HepG2 (cell line): Measurements from ENCODE around the gene COQ8A. TPM values are rescaled to one million over a fixed set of nuclear protein-coding genes. Genes with fewer than 3 reads are reported as not detected.

Experiments used
- ARNTL ChIP-seq: sonication (generic); formaldehyde crosslinking; IDR thresholded peaks from 2 replicates; pipeline ENCODE4 v1.4.0; 2020; ENCODE audit warnings: mild to moderate bottlenecking, missing genetic modification reagents
- FOXP4 ChIP-seq: sonication (generic); formaldehyde crosslinking; IDR thresholded peaks from 2 replicates; pipeline ENCODE4 v1.4.0; 2020; ENCODE audit warnings: missing genetic modification reagents
- GABPA ChIP-seq, 2 experiments: IDR thresholded peaks; 2 replicates each; pipeline ENCODE4 v1.6.1; 2011 to 2016; ENCODE audit warnings: low read depth in 2 of 2, low read length in 1 of 2, missing biosample characterization in 1 of 2, missing genetic modification characterization in 1 of 2
- HDAC2 ChIP-seq: sonication (generic); formaldehyde crosslinking; IDR thresholded peaks from 2 replicates; pipeline ENCODE4 v1.4.0; 2020; ENCODE audit warnings: missing genetic modification reagents
- PLRG1 ChIP-seq: fragments of 450-650 bp; conservative IDR thresholded peaks from 2 replicates; pipeline ENCODE4 v1.6.1; 2016
- PRDM10 ChIP-seq: sonication (generic); formaldehyde crosslinking; IDR thresholded peaks from 2 replicates; pipeline ENCODE4 v1.4.0; 2020; ENCODE audit warnings: low read depth, missing genetic modification reagents
- PRMT3 ChIP-seq: sonication (generic); formaldehyde crosslinking; IDR thresholded peaks from 2 replicates; pipeline ENCODE4 v1.8.1; 2022; ENCODE audit warnings: low read depth, mild to moderate bottlenecking, moderate library complexity, missing genetic modification reagents, borderline replicate concordance
- ZBTB38 ChIP-seq: sonication (generic); formaldehyde crosslinking; IDR thresholded peaks from 2 replicates; pipeline ENCODE4 v1.5.1; 2020; ENCODE audit warnings: mild to moderate bottlenecking, missing genetic modification reagents
- ZFP1 ChIP-seq: IDR thresholded peaks from 2 replicates; pipeline ENCODE4 v1.6.1; 2016
- ZNF160 ChIP-seq: sonication (generic); formaldehyde crosslinking; IDR thresholded peaks from 2 replicates; pipeline ENCODE4 v1.8.0; 2022; ENCODE audit warnings: mild to moderate bottlenecking, inconsistent platforms, missing genetic modification reagents
- ZNF468 ChIP-seq: sonication (generic); formaldehyde crosslinking; IDR thresholded peaks from 2 replicates; pipeline ENCODE4 v1.8.0; 2022; ENCODE audit warnings: mild to moderate bottlenecking, moderate library complexity, missing genetic modification reagents
- ZNF546 ChIP-seq: sonication (generic); formaldehyde crosslinking; conservative IDR thresholded peaks from 2 replicates; pipeline ENCODE4 v1.8.1; 2023; ENCODE audit warnings: mild to moderate bottlenecking, missing genetic modification reagents
- polyA plus RNA-seq, 8 experiments: library from polyadenylated mRNA; depleted of rRNA in 3 of 8; stranded (reverse) in 7 of 8; unstranded in 1 of 8; fragments of >200 nt; fragmentation: Illumina TruSeq in 4 of 8; extraction: Trizol in 4 of 8; gene quantifications; 2 replicates each; pipeline versions ENCODE4 v1.2.1 to v1.2.3, GENCODE V29; 2011 to 2016; ENCODE audit warnings: low read depth in 4 of 8, missing spikeins in 1 of 8, mixed read lengths in 1 of 8; ENCODE audit not compliant: insufficient read depth in 1 of 8
- total RNA-seq, 5 experiments: library from RNA; depleted of rRNA; stranded (reverse); fragments of >200 nt; fragmentation: Illumina TruSeq; extraction: Trizol; gene quantifications; 2 replicates each; pipeline ENCODE4 v1.2.3, GENCODE V29; 2016; ENCODE audit warnings: low read depth in 1 of 5
- TF ChIP-seq, protein P1 (sequence below): sonication (generic); formaldehyde crosslinking; IDR thresholded peaks from 2 replicates; pipeline ENCODE4 v1.8.1; 2023; ENCODE audit warnings: mild to moderate bottlenecking, missing genetic modification reagents
- TF ChIP-seq, protein P2 (sequence below): sonication (generic); formaldehyde crosslinking; conservative IDR thresholded peaks from 2 replicates; pipeline ENCODE4 v1.4.0; 2020; ENCODE audit warnings: mild to moderate bottlenecking, missing genetic modification reagents, moderate library complexity

COQ8A gene
- total and polyA plus RNA-seq, 2 of the 13 experiments (the other 11 are each of a cell fraction or from before 2014, with no cell fraction given): 60.4 to 88.7 TPM

- TF ChIP-seq, protein P1, sequence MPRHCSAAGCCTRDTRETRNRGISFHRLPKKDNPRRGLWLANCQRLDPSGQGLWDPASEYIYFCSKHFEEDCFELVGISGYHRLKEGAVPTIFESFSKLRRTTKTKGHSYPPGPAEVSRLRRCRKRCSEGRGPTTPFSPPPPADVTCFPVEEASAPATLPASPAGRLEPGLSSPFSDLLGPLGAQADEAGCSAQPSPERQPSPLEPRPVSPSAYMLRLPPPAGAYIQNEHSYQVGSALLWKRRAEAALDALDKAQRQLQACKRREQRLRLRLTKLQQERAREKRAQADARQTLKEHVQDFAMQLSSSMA (CRISPR knock-in tag): no peak
- TF ChIP-seq ARNTL (no peak), PRDM10 (CRISPR knock-in tag) (no peak), FOXP4 (CRISPR knock-in tag) (0 out of 2 replicates have a peak, but pooled peaks have one; percentile 18), HDAC2 (CRISPR knock-in tag) (0 out of 2 replicates have a peak, but pooled peaks have one; percentile 16), ZNF546 (CRISPR knock-in tag) (no peak), ZBTB38 (CRISPR knock-in tag) (peak; percentile 84), PLRG1 (no peak), ZNF468 (CRISPR knock-in tag) (no peak), ZFP1 (no peak), PRMT3 (CRISPR knock-in tag) (no peak), ZNF160 (CRISPR knock-in tag) (no peak), GABPA (IDR thresholded peaks at IDR 0.05; ENCODE audit: low read depth, low read length) (no peak), GABPA (CRISPR knock-in tag; IDR thresholded peaks at IDR 0.05; ENCODE audit: low read depth) (peak; percentile 58)
- TF ChIP-seq, protein P2, sequence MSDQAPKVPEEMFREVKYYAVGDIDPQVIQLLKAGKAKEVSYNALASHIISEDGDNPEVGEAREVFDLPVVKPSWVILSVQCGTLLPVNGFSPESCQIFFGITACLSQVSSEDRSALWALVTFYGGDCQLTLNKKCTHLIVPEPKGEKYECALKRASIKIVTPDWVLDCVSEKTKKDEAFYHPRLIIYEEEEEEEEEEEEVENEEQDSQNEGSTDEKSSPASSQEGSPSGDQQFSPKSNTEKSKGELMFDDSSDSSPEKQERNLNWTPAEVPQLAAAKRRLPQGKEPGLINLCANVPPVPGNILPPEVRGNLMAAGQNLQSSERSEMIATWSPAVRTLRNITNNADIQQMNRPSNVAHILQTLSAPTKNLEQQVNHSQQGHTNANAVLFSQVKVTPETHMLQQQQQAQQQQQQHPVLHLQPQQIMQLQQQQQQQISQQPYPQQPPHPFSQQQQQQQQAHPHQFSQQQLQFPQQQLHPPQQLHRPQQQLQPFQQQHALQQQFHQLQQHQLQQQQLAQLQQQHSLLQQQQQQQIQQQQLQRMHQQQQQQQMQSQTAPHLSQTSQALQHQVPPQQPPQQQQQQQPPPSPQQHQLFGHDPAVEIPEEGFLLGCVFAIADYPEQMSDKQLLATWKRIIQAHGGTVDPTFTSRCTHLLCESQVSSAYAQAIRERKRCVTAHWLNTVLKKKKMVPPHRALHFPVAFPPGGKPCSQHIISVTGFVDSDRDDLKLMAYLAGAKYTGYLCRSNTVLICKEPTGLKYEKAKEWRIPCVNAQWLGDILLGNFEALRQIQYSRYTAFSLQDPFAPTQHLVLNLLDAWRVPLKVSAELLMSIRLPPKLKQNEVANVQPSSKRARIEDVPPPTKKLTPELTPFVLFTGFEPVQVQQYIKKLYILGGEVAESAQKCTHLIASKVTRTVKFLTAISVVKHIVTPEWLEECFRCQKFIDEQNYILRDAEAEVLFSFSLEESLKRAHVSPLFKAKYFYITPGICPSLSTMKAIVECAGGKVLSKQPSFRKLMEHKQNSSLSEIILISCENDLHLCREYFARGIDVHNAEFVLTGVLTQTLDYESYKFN: peak; percentile 79
- TF ChIP-seq, all 625 proteins: peak for 33
Observed at GRCh38 chr1:226990133-226990716, 50.1 kb downstream of the COQ8A start (continued).
